Kidney capillary endothelial cell (primary cell): ENCODE results near the gene H3-3A.
"Not testable (repeated sequence)": the region's sequence is repeated elsewhere in the genome, so short reads cannot be mapped to it uniquely, and the experiment has no call there.

Experiments used
- DNase-seq: peaks from one replicate; pipeline ENCODE4 v3.0.0-alpha.2; 2018; ENCODE audit warnings: low spot score

Gene H3-3A

GRCh38 chr1:226085675-226086285, 23.3 kb downstream of the H3-3A start:
- DNase-seq = no peak

DNA sequence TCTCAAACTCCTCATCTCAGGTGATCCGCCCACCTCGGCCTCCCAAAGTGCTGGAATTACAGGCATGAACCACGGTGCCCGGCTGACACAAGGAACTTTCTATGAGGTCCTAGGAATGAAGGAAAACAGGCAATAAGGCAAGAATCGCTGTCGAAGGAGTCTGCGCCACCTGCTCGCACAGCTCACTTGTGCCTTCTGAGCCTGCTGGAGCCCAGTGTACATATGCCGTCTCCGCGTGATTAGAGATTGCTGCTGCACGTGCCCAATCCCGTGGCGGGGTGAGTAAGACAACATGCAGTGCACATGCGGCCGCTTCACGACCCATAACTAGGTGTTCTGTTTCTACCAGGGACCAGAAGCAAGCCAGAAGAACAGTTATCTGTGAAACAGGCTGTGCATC, 24.3 kb downstream of the H3-3A start:
- DNase-seq = no peak

DNA sequence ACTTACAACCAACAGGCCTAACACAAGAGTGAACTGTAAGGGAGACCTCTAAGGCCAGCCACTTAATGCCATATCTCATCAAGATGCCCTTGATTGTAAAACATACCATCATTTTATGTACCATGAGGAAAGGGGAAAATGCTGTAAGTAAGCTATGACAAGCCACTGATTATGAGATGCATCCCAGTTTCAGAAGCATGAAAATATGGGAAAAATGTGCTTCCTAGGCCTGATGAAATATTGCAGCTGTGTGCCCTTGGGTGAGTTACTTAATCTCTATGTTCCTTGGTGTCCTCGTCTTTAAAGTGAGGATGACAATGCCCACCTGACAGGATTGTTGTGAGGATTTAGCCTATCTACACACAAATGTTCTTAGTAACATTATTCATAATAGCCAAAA, 28.9 kb downstream of the H3-3A start:
- DNase-seq = no peak

- DNase-seq = not testable (repeated sequence)
These were observed 29.7 kb downstream of the H3-3A start for GRCh38 chr1:226092048-226092820.

- no peak for DNase-seq
These were observed 30.4 kb downstream of the H3-3A start for GRCh38 chr1:226092965-226093364.

DNA sequence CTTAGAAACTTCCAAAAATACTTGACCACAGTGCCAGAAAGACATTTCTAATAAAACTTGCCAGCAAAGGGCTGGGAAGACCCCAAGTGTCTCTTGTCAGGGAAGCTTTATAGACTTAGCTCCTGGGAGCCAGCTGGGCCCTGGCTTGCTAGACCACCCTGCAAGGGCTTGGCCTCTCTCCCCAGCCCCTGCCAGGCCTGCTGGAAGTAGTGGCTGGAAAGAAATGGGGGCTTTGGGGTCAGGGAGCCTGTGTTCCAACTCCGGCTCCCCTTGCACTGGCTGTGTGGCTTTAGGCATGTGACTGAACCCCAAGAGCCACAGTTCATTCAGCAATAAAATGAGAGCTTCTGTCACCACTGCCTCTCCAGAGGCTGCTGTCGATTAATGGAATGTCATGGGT, 31.1 kb downstream of the H3-3A start:
- no peak for DNase-seq

DNA sequence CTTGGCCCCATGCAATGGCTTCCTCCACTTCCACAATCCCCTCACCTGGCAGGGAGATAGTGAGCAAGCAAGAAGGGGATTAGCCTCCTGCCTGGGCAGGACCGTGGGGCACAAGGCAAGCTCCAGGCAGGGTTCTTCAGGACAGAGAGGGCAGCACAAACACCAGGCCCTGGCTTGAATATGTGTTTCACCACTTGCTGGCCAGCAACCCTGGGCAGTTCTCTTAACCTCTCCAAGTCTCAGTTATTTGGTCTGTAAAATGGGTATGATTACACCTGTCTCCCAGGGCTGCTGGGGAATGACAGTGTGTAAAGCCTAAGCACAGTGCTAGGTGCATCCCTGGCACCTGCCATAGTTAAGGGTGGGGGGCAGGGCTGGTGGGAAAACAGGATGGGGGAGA, 31.9 kb downstream of the H3-3A start:
- DNase-seq = no peak

DNA sequence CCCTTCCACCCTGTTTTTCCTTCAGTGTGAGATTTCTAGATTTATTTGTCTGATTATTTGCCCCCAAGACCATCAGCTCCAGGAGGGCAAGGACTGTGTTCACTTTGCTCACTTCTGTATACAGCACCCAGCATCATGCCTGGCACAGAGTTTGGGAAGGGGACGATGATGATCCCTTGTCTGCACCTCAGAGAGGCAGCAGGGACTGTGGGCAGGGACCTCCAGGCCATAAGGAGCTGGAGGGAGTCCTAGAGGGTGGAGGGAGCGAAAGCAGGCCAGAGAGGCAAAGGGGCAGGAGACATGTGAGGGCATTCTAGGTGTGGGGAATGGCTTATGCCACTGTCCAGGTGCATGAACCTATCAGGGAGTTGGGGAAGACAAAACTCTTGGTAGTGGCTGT, 32.8 kb downstream of the H3-3A start:
- no peak for DNase-seq

DNA sequence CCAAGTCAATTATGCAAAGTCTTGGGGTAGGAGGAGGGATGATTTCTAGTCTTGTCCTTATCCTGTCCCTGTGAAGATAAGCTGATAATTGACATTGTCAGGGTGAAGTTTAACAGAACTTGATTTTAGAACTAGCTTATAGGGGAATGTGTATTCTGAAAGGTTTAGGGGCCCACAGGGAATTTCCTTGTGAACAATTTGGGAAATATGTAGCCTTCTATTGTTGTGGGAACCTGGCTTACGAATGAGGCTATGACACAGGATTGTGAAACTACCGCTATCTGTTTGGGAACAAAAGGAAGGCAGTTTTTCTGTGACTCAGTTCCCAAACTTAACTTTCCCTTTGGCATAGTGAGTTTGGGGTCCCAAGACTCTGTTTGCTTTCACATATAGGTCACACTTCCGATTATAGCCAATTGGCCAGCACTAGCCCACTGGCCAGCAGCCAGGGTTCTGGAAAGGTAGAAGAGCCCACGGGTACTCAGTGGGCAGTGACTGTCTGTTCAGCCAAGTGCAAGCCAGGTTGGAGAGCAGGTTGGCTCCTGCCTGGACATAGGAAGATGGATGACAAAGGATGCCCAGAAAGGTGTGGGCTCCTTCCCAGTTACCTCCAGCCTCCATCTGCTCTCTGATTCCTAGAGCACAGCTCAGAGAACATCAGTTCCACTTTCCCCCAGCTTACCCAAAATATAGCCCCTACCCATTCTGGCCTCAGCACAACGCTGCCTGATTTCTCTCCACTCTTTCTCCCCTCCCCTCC, 35.5 kb downstream of the H3-3A start:
- no peak for DNase-seq

DNA sequence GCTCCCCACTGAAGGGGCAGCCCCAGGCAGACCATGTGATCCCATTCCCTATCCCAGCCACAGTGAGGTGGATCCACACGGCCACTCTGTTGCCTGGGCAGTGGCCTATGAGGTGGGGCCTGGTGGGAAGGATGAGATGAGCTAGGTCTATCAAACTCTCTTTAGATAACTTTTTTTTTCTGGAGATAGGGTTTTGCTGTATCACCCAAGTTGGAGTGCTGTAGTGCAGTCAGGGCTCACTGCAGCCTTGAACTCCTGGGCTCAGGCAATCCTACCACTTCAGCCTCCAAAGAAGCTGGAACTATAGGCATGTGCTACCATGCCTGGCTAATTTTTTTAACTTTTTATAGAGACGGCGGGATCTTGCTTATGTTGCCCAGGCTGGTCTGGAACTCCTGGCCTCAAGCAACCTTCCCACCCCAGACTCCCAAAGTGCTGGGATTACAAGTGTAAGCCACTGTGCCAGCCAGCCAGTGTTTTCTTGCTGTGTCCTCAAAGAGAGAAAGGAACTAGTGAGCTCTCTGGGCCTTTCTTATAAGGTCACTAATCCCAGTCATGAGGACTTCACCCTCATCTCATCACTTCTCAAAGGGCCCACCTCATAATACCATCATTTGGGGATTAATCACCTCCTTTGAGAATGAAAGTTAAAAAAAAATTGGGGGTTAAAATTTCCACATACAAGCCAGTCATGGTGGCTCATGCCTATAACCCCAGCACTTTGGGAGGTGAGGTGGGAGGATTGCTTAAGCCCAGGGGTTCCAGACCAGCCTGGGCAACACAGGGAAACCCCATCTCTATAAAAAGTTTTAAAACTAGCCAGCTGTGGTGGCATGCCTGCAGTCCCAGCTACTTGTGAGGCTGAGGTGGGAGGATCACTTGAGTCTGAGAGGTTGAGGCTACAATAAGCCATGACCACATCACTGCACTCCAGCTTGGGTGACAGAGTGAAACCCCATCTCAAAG, 36.6 kb downstream of the H3-3A start:
- no peak for DNase-seq

DNA sequence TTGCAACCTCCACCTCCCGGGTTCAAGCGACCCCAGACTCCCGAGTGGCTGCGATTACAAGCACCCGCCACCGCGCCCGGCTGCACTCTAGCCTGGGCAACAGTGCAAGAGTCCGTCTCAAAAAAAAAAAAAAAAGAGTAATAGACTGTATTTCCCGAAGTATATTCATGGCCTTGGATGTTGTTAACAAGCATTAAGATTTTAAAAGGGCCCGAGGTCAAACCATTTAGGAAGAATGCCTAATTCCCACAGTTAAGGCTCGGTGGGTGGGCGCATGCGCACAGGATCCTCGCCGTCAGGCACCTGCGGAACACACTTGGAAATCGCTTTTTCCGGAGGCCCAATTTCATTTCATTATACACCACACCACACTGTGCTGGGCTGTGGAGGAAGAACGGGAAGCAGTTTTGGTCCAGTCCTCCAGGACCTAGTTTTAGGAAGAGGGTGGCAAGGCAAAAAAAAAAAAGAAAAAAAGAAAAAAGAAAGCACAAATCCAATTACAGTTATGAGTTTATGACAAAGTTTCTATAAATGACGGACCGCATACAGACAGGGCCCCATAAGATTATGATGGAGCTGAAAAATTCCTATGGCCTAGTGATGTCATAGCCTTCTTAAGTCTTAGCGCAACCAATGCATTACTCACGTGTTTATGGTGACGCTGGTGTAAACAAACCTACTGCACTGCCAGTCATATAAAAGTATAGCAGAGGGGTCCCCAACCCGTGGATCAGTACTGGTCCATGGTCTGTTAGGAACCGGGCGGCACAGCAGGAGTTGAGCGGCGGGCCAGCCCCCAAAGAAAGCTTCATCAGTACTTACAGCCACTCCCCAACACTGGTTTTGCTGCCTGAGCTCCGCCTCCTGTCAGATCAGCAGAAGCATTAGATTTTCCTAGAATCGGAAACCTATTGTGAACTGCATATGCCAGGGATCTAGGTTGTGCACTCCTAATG, 38.2 kb downstream of the H3-3A start:
- DNase-seq = no peak

DNA sequence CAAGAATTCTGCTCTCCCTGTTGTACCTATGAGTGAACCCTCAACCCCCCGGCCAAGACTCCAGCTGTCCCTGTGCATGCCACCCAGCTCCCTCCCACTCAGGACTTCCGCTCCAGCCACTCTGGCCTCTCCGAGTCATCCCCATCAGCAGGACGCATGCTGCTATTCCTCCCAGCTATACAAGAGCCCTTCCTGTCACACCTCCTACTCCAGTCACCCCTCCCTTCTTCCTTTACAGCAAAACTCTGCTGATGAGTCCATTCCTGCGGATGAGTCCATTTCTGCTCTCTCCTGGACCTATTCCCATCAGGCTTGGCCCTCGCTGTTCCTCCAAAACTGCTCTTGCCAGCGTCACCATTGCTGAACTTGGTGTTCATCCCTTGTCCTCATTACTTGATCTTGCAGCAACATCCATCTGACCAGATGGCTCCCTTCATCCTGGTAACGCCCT, 42.2 kb downstream of the H3-3A start:
- DNase-seq = peak; percentile 72

DNA sequence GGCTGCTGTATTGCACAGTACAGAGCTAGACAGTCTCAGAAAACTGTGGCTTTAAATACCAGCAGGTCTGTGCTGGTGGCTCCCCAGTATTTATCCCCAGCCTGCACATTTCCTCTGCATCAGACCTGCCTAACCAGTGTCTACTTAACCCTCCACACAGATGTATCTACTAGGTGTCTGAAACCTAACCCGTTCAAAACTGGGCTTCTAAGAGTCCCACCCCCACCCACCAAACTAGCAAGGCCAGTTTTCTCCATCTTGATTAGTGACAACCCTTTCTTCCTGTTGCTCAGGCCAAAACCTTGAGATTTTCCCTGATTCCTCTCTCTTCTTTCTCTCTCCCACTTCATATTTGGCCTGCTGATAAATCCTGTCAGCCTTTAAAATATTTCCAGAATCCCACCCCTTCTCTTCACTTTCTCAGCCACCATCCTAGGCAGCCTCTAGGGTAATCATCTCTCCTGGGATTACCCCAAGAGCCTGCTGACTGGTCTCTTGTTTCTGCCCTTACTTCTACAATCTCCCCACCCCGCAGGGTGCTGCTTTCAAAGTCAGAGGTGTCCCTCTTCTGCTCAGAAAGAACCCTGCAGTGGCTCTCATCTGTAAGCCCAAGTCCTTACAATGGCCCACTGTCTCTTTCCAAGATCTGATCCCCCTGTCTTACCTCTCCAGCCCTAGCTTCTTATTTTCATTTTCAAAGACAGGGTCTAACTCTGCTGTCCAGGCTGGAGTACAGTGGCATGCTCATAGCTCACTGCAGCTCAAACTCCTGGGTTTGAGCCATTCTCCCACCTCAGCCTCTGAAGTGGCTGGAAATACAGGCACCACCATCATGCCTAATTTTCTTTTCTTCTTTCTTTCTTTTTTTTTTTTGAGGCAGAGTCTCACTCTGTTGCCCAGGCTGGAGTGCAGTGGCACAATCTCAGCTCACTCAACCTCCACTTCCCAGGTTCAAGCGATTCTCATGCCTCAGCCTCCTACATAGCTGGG, 45.2 kb downstream of the H3-3A start:
- DNase-seq = no peak

DNA sequence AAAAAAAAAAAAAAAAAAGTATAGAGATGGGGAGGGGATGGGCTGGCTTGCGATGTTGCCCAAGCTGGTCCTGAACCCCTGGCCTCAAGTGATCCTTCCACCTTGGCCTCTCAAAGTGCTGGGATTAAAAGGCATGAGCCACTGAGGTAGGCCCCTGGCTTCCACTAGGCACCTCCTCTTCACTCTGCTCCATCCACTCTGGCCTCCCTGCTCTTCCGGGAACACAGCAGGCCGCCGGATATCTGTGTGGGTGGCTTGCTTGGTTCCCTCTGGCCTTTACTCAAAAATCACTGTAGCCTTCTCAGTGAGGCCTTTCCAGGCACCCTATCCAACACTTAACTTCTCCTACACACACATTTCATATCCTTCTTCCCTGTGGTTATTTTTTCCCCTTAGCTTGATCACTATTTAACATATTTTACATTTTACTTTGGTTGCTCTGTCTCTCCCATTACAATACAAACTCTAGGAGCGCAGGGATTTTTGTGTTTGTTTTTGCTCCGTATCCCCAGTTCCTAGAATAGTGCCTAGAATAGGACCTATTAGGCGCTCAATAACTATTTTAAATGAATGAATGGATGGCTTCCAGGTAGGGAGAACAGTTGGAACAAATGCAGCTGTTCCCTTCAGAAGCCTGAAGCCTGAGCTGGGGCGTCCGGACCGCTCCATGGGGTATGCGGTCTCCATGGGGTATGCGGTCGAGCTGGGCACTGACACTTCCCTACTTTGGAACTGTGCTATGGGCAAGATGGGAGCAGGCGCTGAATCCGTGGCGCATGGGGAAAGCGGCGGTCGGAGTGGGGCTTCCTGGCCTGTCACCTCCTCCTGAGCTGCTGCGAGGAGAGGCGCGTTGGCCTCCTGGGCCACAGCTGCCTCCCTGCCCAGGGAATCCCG, 46.7 kb downstream of the H3-3A start:
- DNase-seq = no peak

- peak; percentile 82 for DNase-seq
These were observed 47.3 kb downstream of the H3-3A start for GRCh38 chr1:226109829-226110248.

DNA sequence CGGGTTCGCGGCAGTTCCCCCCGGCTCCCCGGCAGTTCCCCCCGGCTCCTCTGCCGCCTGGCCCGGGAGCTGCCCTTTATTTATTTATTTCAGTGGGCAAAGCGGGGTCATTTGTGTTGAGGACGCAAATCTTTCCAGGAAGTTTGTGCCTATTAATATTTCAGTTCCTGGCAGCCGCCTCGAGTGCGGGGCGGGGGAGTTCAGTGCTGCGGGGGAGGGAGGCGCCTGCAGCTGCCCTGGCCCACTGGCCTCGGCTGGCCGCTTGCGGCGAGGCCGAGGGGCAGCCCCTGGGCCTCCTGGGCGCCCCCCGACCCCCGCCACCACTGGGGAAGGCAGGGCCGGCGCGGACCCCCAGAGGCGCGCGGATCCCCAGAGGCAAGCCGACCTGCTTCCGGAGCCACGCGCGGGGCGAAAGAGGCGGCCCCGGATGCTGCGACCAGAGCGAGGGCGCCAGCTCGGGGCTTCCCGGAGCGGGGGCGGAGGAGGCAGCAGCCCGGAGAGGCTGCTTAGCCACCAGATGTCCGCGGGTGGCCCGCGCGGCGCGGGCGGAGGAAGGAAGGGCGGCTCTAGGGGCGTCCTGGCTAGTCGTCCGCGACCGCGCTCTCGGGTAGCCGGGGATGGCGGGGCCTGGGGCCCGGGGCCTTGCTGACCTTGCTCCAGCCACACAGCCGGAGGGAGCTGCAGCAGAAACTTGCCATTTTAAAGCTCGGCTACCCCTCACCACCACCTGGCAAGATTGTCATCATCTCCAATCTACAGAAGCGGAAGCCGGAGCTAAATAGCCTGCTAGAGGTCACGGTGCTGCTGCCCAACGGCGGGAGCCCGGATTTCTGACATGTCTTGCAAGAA, 48.0 kb downstream of the H3-3A start:
- peak; percentile 73 for DNase-seq

- no peak for DNase-seq
These were observed 48.8 kb downstream of the H3-3A start for GRCh38 chr1:226111098-226111882.
